ENCODE data around the gene HNRNPL. TPM values are rescaled to one million over a fixed set of nuclear protein-coding genes. Genes with fewer than 3 reads are reported as not detected.
"Not testable (repeated sequence)": the region's sequence is repeated elsewhere in the genome, so short reads cannot be mapped to it uniquely, and the experiment has no call there.

HNRNPL gene
- total and polyA plus RNA-seq, 2 experiments from 2014 or later, result 184 to 209 TPM

GRCh38 chr19:38830039-38830733 lies 19.6 kb downstream of the HNRNPL start:
- Histone ChIP-seq H3K27ac (peak overlapping the region; percentile 92), H3K79me2 (peaks cover 39% of the 10 kb centered on the region), H3K4me3 (no peak overlapping the region)

GRCh38 chr19:38829203-38829602 lies 20.6 kb downstream of the HNRNPL start:
- H2AFZ ChIP-seq; H3K4me2 ChIP-seq; H3K27me3 ChIP-seq; DNase-seq (ENCODE audit: low spot score); H3K9me2 ChIP-seq (replicated peaks; ENCODE audit: insufficient read depth); H3K36me3 ChIP-seq (replicated peaks; ENCODE audit: insufficient read depth, low read depth); H3K9me3 ChIP-seq (ENCODE audit: low read depth); H4K20me1 ChIP-seq (ENCODE audit: insufficient read depth, poor library complexity, severe bottlenecking); H3K4me3 ChIP-seq: not testable (repeated sequence)
- H3K79me2 ChIP-seq, result peaks cover 39% of the 10 kb centered on the region
- 92% methylated on average over 7 of the region's 7 CpGs for WGBS (ENCODE audit: low lambda C conversion rate, missing lambda C conversion rate)
- H3K27ac ChIP-seq, result peak overlapping the region; percentile 92
- H3K4me1 ChIP-seq (ENCODE audit: insufficient read depth), result peaks cover 25% of the 10 kb centered on the region

More at GRCh38 chr19:38830039-38830733, 19.6 kb downstream of the HNRNPL start:
- Histone ChIP-seq H3K36me3 (replicated peaks; ENCODE audit: insufficient read depth, low read depth) (no peaks in the 10 kb centered on the region), H3K4me2 (peak overlapping the region; percentile 77), H2AFZ (no peak overlapping the region), H3K27me3 (no peaks in the 10 kb centered on the region), H3K9me2 (replicated peaks; ENCODE audit: insufficient read depth) (no peaks in the 10 kb centered on the region), H3K4me1 (ENCODE audit: insufficient read depth) (peaks cover 25% of the 10 kb centered on the region), H4K20me1 (ENCODE audit: insufficient read depth, poor library complexity, severe bottlenecking) (no peaks in the 10 kb centered on the region), H3K9me3 (ENCODE audit: low read depth) (no peaks in the 10 kb centered on the region)
- TF ChIP-seq CTCF (IDR thresholded peaks at IDR 0.05; ENCODE audit: poor library complexity) (no peak), EZH2phosphoT487 (IDR thresholded peaks at IDR 0.05; ENCODE audit: low read depth, severe bottlenecking, unreplicated experiment) (no peak), EZH2 (IDR thresholded peaks at IDR 0.05; ENCODE audit: borderline replicate concordance) (no peak)
- no peak for DNase-seq (ENCODE audit: low spot score)
- 79% methylated on average over 4 of the region's 4 CpGs for WGBS (ENCODE audit: low lambda C conversion rate, missing lambda C conversion rate)

DNA sequence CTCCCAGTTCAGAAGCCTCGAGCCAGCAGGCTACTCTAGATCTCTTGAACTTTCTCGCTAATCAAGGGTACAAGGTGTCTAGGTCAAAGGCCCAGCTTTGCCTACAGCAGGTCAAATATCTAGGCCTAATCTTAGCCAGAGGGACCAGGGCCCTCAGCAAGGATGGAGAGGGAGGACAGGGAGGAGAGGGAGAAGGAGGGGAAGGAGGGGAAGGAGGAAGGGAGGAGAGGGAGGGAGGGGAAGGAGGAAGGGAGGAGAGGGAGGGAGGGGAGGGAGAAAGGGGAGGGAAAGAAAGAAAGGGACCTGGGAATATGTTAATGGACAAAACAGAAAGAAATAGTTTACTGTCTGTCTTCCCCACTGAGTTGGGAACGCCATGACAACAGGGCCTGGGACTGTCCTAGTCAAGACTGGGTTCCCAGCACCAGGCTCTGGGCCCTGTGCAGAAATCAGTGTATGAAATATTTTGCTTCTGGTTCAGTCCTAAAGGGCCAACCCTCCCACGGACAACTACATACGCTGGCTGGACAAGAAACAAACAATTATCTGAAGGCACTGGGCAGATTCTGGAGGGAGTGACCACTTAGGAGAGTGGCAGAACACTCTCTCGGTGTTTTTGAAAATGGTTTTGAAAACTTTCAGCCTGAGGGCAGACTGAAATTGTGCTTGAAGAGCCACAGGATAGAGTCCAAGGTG lies 22.8 kb downstream of the HNRNPL start:
- WGBS (ENCODE audit: low lambda C conversion rate, missing lambda C conversion rate), result 76% methylated on average over 6 of the region's 6 CpGs
- H3K4me2 ChIP-seq, result no peak overlapping the region
- H4K20me1 ChIP-seq (ENCODE audit: insufficient read depth, poor library complexity, severe bottlenecking), result no peaks in the 10 kb centered on the region
- no peaks in the 10 kb centered on the region for H3K27me3 ChIP-seq
- DNase-seq (ENCODE audit: low spot score), result no peak
- H2AFZ ChIP-seq, result no peak overlapping the region
- H3K4me1 ChIP-seq (ENCODE audit: insufficient read depth), result peaks cover 20% of the 10 kb centered on the region
- no peak overlapping the region for H3K4me3 ChIP-seq
- H3K9me2 ChIP-seq (replicated peaks; ENCODE audit: insufficient read depth), result no peaks in the 10 kb centered on the region
- H3K27ac ChIP-seq, result peak overlapping the region; percentile 72
- H3K9me3 ChIP-seq (ENCODE audit: low read depth), result no peaks in the 10 kb centered on the region
- H3K79me2 ChIP-seq, result peaks cover 57% of the 10 kb centered on the region
- H3K36me3 ChIP-seq (replicated peaks; ENCODE audit: insufficient read depth, low read depth), result no peaks in the 10 kb centered on the region
- TF ChIP-seq CTCF (IDR thresholded peaks at IDR 0.05; ENCODE audit: poor library complexity), result no peak
- TF ChIP-seq EZH2 (IDR thresholded peaks at IDR 0.05; ENCODE audit: borderline replicate concordance), result no peak
- no peak for TF ChIP-seq EZH2phosphoT487 (IDR thresholded peaks at IDR 0.05; ENCODE audit: low read depth, severe bottlenecking, unreplicated experiment)

DNA sequence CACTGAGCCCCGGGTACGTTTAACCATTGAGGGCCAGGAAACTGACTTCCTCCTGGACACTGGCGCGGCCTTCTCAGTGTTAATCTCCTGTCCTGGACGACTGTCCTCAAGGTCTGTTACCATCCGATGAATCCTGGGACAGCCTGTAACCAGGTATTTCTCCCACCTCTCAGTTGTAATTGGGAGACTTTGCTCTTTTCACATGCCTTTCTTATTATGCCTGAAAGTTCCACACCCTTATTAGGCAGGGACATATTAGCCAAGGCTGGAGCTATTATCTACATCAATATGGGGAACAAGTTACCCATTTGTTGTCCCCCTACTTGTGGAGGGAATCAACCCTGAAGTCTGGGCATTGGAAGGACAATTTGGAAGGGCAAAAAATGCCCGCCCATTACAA lies 23.9 kb downstream of the HNRNPL start:
- Histone ChIP-seq H3K4me1 (ENCODE audit: insufficient read depth) (peaks cover 18% of the 10 kb centered on the region), H3K79me2 (peaks cover 60% of the 10 kb centered on the region), H3K27ac (peak overlapping the region; percentile 72)
- not testable (repeated sequence) for H4K20me1 ChIP-seq (ENCODE audit: insufficient read depth, poor library complexity, severe bottlenecking); H3K4me2 ChIP-seq; DNase-seq (ENCODE audit: low spot score); H2AFZ ChIP-seq; H3K27me3 ChIP-seq; H3K9me3 ChIP-seq (ENCODE audit: low read depth); H3K9me2 ChIP-seq (replicated peaks; ENCODE audit: insufficient read depth); H3K36me3 ChIP-seq (replicated peaks; ENCODE audit: insufficient read depth, low read depth); H3K4me3 ChIP-seq
- 86% methylated on average over 7 of the region's 7 CpGs for WGBS (ENCODE audit: low lambda C conversion rate, missing lambda C conversion rate)

DNA sequence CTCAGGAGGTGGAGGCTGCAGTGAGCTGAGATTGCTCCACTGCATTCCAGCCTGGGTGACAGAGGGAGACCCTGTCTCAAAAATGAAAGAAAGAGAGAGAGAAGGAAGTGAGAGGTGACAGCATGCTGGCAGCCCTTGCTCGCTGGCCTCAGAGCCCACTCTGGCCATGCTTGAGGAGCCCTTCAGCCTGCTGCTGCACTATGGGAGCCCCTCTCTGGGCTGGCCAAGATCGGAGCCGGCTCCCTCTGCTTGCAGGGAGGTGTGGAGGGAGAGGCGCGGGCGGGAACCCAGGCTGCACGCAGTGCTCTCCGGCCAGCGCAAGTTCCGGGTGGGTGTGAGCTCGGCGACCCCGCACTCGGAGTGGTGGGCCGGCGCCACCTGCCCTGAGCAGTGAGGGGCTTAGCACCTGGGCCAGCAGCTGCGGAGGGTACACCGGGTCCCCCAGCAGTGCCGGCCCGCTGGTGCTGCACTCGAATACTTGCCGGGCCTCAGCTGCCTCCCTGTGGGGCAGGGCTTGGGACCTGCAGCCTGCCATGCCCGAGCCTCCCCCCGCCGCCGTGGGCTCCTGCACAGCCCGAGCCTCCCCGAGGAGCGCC lies 28.5 kb downstream of the HNRNPL start:
- H3K4me1 ChIP-seq (ENCODE audit: insufficient read depth), result peaks cover 22% of the 10 kb centered on the region
- H3K27me3 ChIP-seq; H3K4me2 ChIP-seq; H4K20me1 ChIP-seq (ENCODE audit: insufficient read depth, poor library complexity, severe bottlenecking); H2AFZ ChIP-seq; DNase-seq (ENCODE audit: low spot score); H3K4me3 ChIP-seq; H3K9me2 ChIP-seq (replicated peaks; ENCODE audit: insufficient read depth); H3K36me3 ChIP-seq (replicated peaks; ENCODE audit: insufficient read depth, low read depth); H3K9me3 ChIP-seq (ENCODE audit: low read depth): not testable (repeated sequence)
- 98% methylated on average over 20 of the region's 29 CpGs for WGBS (ENCODE audit: low lambda C conversion rate, missing lambda C conversion rate)
- H3K79me2 ChIP-seq, result peaks cover 22% of the 10 kb centered on the region
- peak overlapping the region; percentile 78 for H3K27ac ChIP-seq

All from hepatocyte (in vitro differentiated cells).